GM12878 (cell line): Measurements from ENCODE around the gene JAKMIP1. TPM values are rescaled to one million over a fixed set of nuclear protein-coding genes. Genes with fewer than 3 reads are reported as not detected.

ENCODE experiments used
- ATAC-seq: fragments of 200-7000 bp; cut with Tn5 transposase; 3 replicates; pipeline ENCODE4 v1.9.1; 2020; ENCODE audit warnings: mild to moderate bottlenecking, moderate library complexity
- BruUV-seq: library from RNA; stranded (reverse); fragments of 400-500 nt; replicated peaks from 2 replicates; lab custom pipeline; 2021; lab: Mats Ljungman, UMichigan
- CTCF ChIA-PET: fragments of 300-600 bp; sonication (Branson Sonifier 250); formaldehyde crosslinking; extraction: SDS; loops from one replicate; lab custom pipeline; 2021; ENCODE audit warnings: inconsistent platforms; lab: Yijun Ruan, JAX
- POLR2A ChIA-PET: fragments of 350-600 bp; formaldehyde crosslinking; extraction: SDS; loops from one replicate; lab custom pipeline; 2021; ENCODE audit warnings: inconsistent platforms; lab: Charles Lee
- RAD21 ChIA-PET: fragments of 300-600 bp; sonication (Branson Sonifier 250); formaldehyde crosslinking; loops from one replicate; lab custom pipeline; 2023; ENCODE audit warnings: antibody characterized with exemption; ENCODE audit not compliant: unreplicated experiment; lab: Charles Lee
- SMC1A ChIA-PET: fragments of 300-600 bp; sonication (Branson Sonifier 250); formaldehyde crosslinking; loops from one replicate; lab custom pipeline; 2023; ENCODE audit not compliant: unreplicated experiment, uncharacterized antibody; lab: Charles Lee
- DNase-seq: peaks from one replicate; pipeline ENCODE4 v3.0.0-alpha.2; 2011; ENCODE audit warnings: low read depth, low spot score
- FAIRE-seq: peaks from 3 replicates; lab custom pipeline; 2011; peaks lifted over from hg19 to GRCh38; lab: Jason Lieb, UNC
- H2AFZ ChIP-seq: 2 replicates; pipeline ENCODE4 v1.6.0; 2011; ENCODE audit warnings: low read depth, low read length, control low read depth; ENCODE audit not compliant: control insufficient read depth
- H3K27ac ChIP-seq: 2 replicates; pipeline ENCODE4 v1.5.1; 2011; ENCODE audit warnings: control low read depth; ENCODE audit not compliant: control insufficient read depth, insufficient read depth
- H3K27me3 ChIP-seq, 2 experiments: replicated peaks in 1 of 2; 2 replicates each; pipeline versions ENCODE4 v1.6.0 to v1.6.1; 2011; ENCODE audit warnings: low read length in 1 of 2; ENCODE audit not compliant: control insufficient read depth in 2 of 2, insufficient read depth in 2 of 2
- H3K36me3 ChIP-seq, 2 experiments: 2 replicates each; pipeline ENCODE4 v1.5.1; 2011; ENCODE audit warnings: low read length in 1 of 2; ENCODE audit not compliant: control insufficient read depth in 2 of 2, insufficient read depth in 2 of 2
- H3K4me1 ChIP-seq: 2 replicates; pipeline ENCODE4 v1.6.1; 2011; ENCODE audit warnings: mild to moderate bottlenecking, low read length, moderate library complexity, mixed read lengths; ENCODE audit not compliant: control insufficient read depth, insufficient read depth
- H3K4me2 ChIP-seq: 2 replicates; pipeline ENCODE4 v1.6.0; 2011; ENCODE audit warnings: control low read depth; ENCODE audit not compliant: control insufficient read depth, insufficient read depth
- H3K4me3 ChIP-seq: fragments of 200-600 bp; sonication (generic); 2 replicates; pipeline ENCODE4 v1.5.1; 2016
- H3K79me2 ChIP-seq: 2 replicates; pipeline ENCODE4 v1.6.0; 2011; ENCODE audit warnings: low read length; ENCODE audit not compliant: control insufficient read depth, insufficient read depth
- H3K9ac ChIP-seq: 2 replicates; pipeline ENCODE4 v1.8.0; 2011; ENCODE audit warnings: low read length, control low read depth, mixed read lengths; ENCODE audit not compliant: control insufficient read depth, insufficient read depth
- H3K9me3 ChIP-seq: replicated peaks from 3 replicates; pipeline ENCODE4 v1.5.1; 2011; ENCODE audit warnings: mild to moderate bottlenecking, low read length; ENCODE audit not compliant: control insufficient read depth, insufficient read depth
- H4K20me1 ChIP-seq: 2 replicates; pipeline ENCODE4 v1.6.0; 2011; ENCODE audit not compliant: control insufficient read depth, insufficient read depth
- ATF7 ChIP-seq: fragments of 450-650 bp; IDR thresholded peaks from 2 replicates; pipeline ENCODE4 v1.6.1; 2016; ENCODE audit warnings: low read depth, mild to moderate bottlenecking
- CBX3 ChIP-seq: fragments of 200-600 bp; sonication (generic); IDR thresholded peaks from 2 replicates; pipeline ENCODE4 v1.6.1; 2016; ENCODE audit warnings: low read depth, borderline replicate concordance
- CBX5 ChIP-seq: sonication (generic); IDR thresholded peaks from 2 replicates; pipeline ENCODE4 v1.6.1; 2016; ENCODE audit warnings: low read depth, moderate library complexity, mild to moderate bottlenecking, inconsistent platforms
- CHD2 ChIP-seq: IDR thresholded peaks from 2 replicates; pipeline ENCODE4 v1.6.1; 2011; ENCODE audit warnings: low read depth, low read length, improper control_type of control experiment, borderline replicate concordance
- ETV6 ChIP-seq, 2 experiments: fragments of 450-650 bp in 1 of 2; IDR thresholded peaks in 1 of 2; conservative IDR thresholded peaks in 1 of 2; 2 replicates each; pipeline ENCODE4 v1.6.1; 2014; ENCODE audit warnings: antibody characterized with exemption in 1 of 2, borderline replicate concordance in 1 of 2, low read depth in 1 of 2, mild to moderate bottlenecking in 1 of 2, moderate library complexity in 1 of 2
- IRF3 ChIP-seq: fragments of 450-650 bp; IDR thresholded peaks from 2 replicates; pipeline ENCODE4 v1.6.1; 2014; ENCODE audit warnings: mild to moderate bottlenecking
- MAX ChIP-seq: IDR thresholded peaks from 2 replicates; pipeline ENCODE4 v1.6.1; 2012; ENCODE audit warnings: low read depth, low read length, improper control_type of control experiment
- RB1 ChIP-seq: fragments of 450-650 bp; formaldehyde crosslinking; IDR thresholded peaks from 2 replicates; pipeline ENCODE4 v1.6.1; 2017; ENCODE audit warnings: mild to moderate bottlenecking, borderline replicate concordance
- RBBP5 ChIP-seq: fragments of 200-600 bp; sonication (generic); conservative IDR thresholded peaks from 2 replicates; pipeline ENCODE4 v1.6.1; 2016
- TAF1 ChIP-seq: IDR thresholded peaks from 2 replicates; pipeline ENCODE4 v1.6.1; 2011; ENCODE audit warnings: mild to moderate bottlenecking, low read depth, low read length, borderline replicate concordance
- YBX1 ChIP-seq: fragments of 450-650 bp; IDR thresholded peaks from 2 replicates; pipeline ENCODE4 v1.6.1; 2016; ENCODE audit warnings: antibody characterized with exemption
- WGBS: methylation state at CpG from one replicate; pipeline ENCODE4 v1.1.6; 2016; ENCODE audit warnings: low lambda C conversion rate; ENCODE audit not compliant: insufficient replicate concordance, insufficient coverage; ENCODE audit errors: missing lambda C conversion rate; 5-methylcytosine and 5-hydroxymethylcytosine counted together
- in situ Hi-C: fragments of 300-500 bp; cut with MboI; formaldehyde crosslinking; loops from 9 replicates; pipeline ENCODE4 v1.14.3; 2018; ENCODE audit warnings: mixed read lengths
- intact Hi-C: fragments of 100-400 bp; cut with micrococcal nuclease; formaldehyde crosslinking; loops from one replicate; pipeline ENCODE4 v1.14.2; 2022; ENCODE audit not compliant: unreplicated experiment
- polyA plus RNA-seq, 11 experiments: library from polyadenylated mRNA; depleted of rRNA in 4 of 11; unstranded in 6 of 11; stranded (reverse) in 5 of 11; fragments of >200 nt; fragmentation: Nextera tagmentation in 4 of 11; fragmentation: Illumina TruSeq in 1 of 11; extraction: Ambion mirVana in 4 of 11; extraction: Trizol in 1 of 11; gene quantifications; 1 replicate in 1 of 11; 2 replicates in 10 of 11; pipeline versions ENCODE4 v1.2.1 to v1.2.3, GENCODE V29; 2011 to 2016; ENCODE audit warnings: inconsistent platforms in 2 of 11, missing spikeins in 2 of 11, low read depth in 1 of 11
- total RNA-seq, 4 experiments: library from RNA; depleted of rRNA in 3 of 4; stranded (reverse); fragments of >200 nt in 3 of 4; fragmentation: Illumina TruSeq in 1 of 4; extraction: Trizol in 1 of 4; gene quantifications; 2 replicates each; pipeline versions ENCODE4 v1.2.1 to v1.2.3, GENCODE V29; 2013 to 2021
- TF ChIP-seq, protein P1 (sequence below): IDR thresholded peaks from 2 replicates; pipeline ENCODE4 v1.6.1; 2012; ENCODE audit warnings: mild to moderate bottlenecking, low read depth, low read length
- TF ChIP-seq, protein P2 (sequence below): fragments of 450-650 bp; formaldehyde crosslinking; IDR thresholded peaks from 2 replicates; pipeline ENCODE4 v1.4.0; 2022; ENCODE audit warnings: mild to moderate bottlenecking, moderate library complexity

JAKMIP1 gene
- total and polyA plus RNA-seq, 10 of the 15 experiments (the other 5 are each of a cell fraction or from before 2014, with no cell fraction given), result 0.52 to 16.7 (median 12.3) TPM

DNA sequence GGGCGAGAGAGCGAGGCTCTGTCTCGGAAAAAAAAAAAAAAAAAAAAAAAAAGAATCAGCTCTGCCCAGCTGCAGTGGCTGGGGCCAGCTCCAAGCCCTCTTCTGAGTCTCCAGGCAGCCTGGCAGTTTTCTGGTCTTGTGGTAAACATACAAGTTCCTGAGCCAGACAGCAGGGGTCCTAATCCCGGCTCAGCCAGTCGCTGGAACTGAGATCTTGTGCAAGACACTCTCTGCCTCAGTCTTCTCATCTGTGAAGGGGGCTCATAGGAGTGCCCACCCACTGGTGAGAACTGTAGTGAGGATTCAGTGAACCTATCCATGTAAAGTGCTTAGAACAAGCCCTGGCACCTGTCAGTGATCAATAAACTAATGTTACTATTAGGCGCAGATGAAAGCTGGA is 223.9 kb downstream of the JAKMIP1 start:
- no peaks in the 10 kb centered on the region for H3K4me1 ChIP-seq
- H3K27ac ChIP-seq, result no peak overlapping the region
- WGBS, result 57% methylated on average over 3 of the region's 6 CpGs
- POLR2A ChIA-PET, result no interaction called here
- DNase-seq (no peak), FAIRE-seq (no peak)
- intact Hi-C loops (loop anchor here (10.0 kb wide), 1 partner anchor 152 kb away; no protein-coding TSS in a partner anchor), in situ Hi-C loops (no loop called here)
- no peak overlapping the region for H3K4me2 ChIP-seq
- no peak overlapping the region for H2AFZ ChIP-seq
- no peaks in the 10 kb centered on the region for H3K9me3 ChIP-seq
- SMC1A ChIA-PET, result interaction anchor here (0.5 kb wide), 1 partner anchor 44 kb away, joined by 3 read pairs; no protein-coding TSS in a partner anchor
- H3K27me3 ChIP-seq, result peaks cover 0 to 5% of the 10 kb centered on the region in 2 experiments; a peak in 2 of 4 replicates
- no peak overlapping the region for H3K9ac ChIP-seq
- no TSS peak for BruUV-seq
- no peak overlapping the region for H3K4me3 ChIP-seq
- H3K36me3 ChIP-seq, result no peaks in the 10 kb centered on the region
- TF ChIP-seq TAF1, result no peak
- TF ChIP-seq, protein P1, sequence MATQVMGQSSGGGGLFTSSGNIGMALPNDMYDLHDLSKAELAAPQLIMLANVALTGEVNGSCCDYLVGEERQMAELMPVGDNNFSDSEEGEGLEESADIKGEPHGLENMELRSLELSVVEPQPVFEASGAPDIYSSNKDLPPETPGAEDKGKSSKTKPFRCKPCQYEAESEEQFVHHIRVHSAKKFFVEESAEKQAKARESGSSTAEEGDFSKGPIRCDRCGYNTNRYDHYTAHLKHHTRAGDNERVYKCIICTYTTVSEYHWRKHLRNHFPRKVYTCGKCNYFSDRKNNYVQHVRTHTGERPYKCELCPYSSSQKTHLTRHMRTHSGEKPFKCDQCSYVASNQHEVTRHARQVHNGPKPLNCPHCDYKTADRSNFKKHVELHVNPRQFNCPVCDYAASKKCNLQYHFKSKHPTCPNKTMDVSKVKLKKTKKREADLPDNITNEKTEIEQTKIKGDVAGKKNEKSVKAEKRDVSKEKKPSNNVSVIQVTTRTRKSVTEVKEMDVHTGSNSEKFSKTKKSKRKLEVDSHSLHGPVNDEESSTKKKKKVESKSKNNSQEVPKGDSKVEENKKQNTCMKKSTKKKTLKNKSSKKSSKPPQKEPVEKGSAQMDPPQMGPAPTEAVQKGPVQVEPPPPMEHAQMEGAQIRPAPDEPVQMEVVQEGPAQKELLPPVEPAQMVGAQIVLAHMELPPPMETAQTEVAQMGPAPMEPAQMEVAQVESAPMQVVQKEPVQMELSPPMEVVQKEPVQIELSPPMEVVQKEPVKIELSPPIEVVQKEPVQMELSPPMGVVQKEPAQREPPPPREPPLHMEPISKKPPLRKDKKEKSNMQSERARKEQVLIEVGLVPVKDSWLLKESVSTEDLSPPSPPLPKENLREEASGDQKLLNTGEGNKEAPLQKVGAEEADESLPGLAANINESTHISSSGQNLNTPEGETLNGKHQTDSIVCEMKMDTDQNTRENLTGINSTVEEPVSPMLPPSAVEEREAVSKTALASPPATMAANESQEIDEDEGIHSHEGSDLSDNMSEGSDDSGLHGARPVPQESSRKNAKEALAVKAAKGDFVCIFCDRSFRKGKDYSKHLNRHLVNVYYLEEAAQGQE, result no peak
- TF ChIP-seq CBX3, result no peak
- no peak for TF ChIP-seq YBX1
- TF ChIP-seq CHD2, result no peak
- TF ChIP-seq RBBP5, result no peak
- no peak for TF ChIP-seq CBX5
- TF ChIP-seq ATF7, result no peak
- no peak for TF ChIP-seq RB1
- no peak for TF ChIP-seq IRF3
- TF ChIP-seq, protein P2, sequence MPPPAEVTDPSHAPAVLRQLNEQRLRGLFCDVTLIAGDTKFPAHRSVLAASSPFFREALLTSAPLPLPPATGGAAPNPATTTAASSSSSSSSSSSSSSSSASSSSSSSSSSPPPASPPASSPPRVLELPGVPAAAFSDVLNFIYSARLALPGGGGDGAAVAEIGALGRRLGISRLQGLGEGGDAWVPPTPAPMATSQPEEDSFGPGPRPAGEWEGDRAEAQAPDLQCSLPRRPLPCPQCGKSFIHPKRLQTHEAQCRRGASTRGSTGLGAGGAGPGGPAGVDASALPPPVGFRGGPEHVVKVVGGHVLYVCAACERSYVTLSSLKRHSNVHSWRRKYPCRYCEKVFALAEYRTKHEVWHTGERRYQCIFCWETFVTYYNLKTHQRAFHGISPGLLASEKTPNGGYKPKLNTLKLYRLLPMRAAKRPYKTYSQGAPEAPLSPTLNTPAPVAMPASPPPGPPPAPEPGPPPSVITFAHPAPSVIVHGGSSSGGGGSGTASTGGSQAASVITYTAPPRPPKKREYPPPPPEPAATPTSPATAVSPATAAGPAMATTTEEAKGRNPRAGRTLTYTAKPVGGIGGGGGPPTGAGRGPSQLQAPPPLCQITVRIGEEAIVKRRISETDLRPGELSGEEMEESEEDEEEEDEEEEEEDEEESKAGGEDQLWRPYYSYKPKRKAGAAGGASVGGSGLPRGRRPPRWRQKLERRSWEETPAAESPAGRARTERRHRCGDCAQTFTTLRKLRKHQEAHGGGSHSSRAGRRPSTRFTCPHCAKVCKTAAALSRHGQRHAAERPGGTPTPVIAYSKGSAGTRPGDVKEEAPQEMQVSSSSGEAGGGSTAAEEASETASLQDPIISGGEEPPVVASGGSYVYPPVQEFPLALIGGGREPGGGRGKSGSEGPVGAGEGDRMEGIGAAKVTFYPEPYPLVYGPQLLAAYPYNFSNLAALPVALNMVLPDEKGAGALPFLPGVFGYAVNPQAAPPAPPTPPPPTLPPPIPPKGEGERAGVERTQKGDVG (CRISPR knock-in tag), result no peak
- TF ChIP-seq ETV6 (conservative IDR thresholded peaks at IDR 0.05 in 1 of 2, IDR thresholded peaks at IDR 0.05 in 1 of 2; ENCODE audit: borderline replicate concordance in 1 of 2, low read depth in 1 of 2), result no peak
- TF ChIP-seq MAX, result no peak
- TF ChIP-seq, all 136 proteins: peak for 0
- no peaks in the 10 kb centered on the region for H3K79me2 ChIP-seq
- ATAC-seq, result no peak
- no peaks in the 10 kb centered on the region for H4K20me1 ChIP-seq
- RAD21 ChIA-PET, result no interaction called here
- CTCF ChIA-PET, result no interaction called here
